HG02943 (cell line): ENCODE results near the gene RABGAP1L.
"Not testable (repeated sequence)": the region's sequence is repeated elsewhere in the genome, so short reads cannot be mapped to it uniquely, and the experiment has no call there.

Experiments used
- ATAC-seq: cut with Tn5 transposase; IDR thresholded peaks from one replicate; pipeline ENCODE4 v1.9.1; 2021; ENCODE audit warnings: mild to moderate bottlenecking, low read depth, moderate library complexity; ENCODE audit not compliant: unreplicated experiment

RABGAP1L gene

DNA sequence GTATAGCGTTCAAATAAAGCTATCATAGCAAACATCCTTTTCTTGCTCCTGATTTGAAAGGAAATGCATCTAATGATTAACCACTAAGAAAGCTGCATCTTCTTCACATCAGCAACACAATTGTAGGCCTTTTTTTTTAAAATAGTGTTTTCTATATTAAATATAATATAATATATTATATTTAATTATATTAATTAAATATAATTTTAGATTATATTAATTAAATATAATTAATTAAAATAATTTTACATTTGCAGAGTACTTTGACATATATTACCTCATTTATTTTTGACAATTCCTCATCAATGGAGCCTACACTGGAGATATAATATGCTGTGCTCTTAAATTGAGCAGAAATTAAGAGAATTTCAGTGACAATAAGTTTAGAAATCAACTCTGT, 481.5 kb downstream of the RABGAP1L start:
- ATAC-seq: no peak

DNA sequence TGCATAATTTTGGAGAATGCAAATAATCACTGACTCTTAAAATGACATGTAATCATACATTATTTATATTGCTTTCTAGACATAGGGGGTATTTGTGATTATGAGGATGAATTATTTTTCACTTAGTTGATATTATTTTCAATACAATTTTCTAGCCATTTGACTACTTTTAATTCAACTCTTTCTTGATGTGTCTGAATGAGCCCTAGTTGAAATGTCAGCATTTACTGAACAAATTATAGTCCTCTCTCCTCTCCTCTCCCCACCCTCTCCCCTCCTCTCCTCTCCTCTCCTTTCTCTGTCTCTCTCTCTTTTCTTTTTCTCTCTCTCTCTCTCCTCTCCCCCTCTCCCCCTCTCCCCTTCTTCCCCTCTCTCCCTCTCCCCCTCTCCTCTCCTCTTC, 483.1 kb downstream of the RABGAP1L start:
- ATAC-seq: no peak

DNA sequence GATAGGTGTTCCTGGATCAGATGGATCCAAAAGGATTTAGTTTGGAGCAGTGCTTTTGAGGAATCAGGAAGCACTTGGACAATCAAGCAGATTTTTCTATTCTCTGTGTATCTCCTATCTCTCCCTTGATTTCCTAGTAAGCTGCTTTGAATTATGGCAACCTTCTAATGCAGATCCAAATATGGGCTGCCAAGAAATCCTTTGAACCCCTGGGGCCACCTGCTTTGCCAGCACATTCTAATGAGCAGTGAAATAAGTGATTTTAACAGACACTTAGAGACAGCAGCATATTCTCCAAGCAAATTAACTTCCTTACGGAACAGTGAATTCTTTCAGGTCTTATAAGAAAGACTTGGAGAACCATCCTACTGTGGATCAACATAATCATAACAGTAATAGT, 483.9 kb downstream of the RABGAP1L start:
- ATAC-seq: no peak

DNA sequence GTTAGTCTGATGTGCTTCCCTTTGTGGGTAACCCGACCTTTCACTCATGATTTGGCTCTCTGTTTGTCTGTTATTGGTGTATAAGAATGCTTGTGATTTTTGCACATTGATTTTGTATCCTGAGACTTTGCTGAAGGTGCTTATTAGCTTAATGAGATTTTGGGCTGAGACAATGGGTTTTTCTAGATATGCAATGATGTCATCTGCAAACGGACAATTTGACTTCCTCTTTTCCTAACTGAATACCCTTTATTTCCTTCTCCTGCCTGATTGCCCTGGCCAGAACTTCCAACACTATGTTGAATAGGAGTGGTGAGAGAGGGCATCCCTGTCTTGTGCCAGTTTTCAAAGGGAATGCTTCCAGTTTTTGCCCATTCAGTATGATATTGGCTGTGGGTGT, 490.3 kb downstream of the RABGAP1L start:
- ATAC-seq: not testable (repeated sequence)

DNA sequence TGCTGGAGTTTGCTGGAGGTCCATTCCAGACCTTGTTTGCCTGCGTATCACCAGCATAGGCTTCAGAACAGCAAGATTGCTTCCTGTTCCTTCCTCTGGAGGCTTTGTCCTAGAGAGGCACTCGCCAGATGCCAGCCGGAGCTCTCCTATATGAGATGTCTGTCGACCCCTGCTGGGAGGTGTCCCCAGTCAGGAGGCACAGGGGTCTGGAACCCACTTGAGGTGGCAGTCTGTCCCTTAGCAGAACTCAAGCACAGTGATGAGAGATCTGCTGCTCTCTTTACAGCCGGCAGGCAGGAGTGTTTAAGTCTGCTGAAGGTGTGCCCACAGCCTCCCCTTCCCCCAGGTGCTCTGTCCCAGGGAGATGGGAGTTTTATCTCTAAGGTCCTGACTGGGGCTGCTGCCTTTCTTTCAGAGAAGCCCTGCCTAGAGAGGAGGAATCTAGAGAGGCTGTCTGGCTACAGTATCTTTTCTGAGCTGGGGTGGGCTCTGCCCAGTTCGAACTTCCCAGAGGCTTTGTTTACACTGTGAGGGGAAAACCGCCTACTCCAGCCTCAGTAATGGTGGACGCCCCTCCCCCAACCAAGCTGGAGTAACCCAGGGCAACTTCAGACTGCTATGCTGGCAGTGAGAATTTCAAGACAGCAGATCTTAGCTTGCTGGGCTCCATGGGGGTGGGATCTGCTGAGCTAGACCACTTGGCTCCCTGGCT, 493.4 kb downstream of the RABGAP1L start:
- no peak for ATAC-seq

DNA sequence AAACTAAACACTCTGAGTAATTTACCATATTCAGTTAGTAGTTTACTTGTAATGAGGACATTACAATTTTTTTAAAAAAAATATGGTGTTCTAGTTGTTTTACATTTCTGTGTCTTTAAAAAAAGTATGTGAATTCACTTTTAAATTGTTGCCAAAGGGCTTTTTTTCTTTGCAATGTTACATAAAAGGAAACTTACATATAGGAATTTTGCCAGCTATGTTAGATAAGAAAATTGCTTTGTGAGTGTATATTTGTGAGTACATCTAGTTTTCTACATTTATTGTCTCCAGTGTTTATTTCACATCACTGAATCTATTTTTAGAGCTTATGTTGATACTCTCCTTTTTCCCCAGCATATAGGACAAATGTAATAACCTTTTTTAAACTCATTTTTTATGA, 495.2 kb downstream of the RABGAP1L start:
- no peak for ATAC-seq

DNA sequence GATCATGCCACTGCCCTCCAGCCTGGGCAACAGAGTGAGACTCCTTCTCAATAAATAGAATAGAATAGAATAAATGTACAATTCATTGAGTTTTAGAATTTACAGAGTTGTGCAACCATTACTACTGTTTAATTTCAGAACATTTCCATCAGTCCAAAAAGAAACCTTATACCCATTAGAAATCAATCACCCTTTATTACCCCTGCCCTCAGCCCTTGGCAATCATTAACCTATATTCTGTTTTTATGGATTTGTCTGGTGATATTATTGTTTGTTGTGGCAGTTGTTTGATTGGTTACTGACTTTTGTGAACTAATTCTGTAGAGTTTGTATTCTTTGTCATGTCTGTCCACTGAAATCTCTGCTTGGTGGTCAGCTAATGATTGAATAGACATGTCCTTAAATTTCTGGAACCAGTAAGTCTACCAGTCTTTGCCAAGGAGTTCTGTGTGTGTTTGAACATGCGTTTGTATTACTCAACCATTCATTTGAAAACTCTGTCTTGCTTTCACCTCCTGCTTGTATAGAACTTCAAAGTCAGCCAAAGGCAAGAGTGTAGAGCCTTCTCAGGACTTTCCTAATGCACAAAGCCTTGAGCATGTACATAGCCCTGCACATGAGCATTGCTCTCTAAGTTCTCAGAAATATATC, 497.2 kb downstream of the RABGAP1L start:
- ATAC-seq: no peak

DNA sequence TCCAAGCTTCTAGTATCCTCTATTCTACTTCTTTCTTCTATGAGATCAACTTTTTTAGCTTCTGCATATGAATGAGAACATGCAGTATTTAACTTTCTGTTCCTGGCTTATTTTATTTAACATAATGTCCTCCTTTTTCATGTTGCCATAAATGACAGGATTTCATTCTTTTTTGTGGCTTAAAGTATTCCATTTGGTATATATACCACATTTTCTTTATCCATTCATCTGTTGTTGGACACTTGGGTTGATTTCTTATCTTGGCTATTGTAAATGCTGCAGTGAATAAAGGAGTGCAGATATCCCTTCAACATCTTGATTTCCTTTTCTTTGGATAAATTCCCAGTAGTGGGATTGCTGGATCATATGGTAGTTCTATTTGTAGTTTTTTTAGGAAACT, 498.1 kb downstream of the RABGAP1L start:
- ATAC-seq: no peak

DNA sequence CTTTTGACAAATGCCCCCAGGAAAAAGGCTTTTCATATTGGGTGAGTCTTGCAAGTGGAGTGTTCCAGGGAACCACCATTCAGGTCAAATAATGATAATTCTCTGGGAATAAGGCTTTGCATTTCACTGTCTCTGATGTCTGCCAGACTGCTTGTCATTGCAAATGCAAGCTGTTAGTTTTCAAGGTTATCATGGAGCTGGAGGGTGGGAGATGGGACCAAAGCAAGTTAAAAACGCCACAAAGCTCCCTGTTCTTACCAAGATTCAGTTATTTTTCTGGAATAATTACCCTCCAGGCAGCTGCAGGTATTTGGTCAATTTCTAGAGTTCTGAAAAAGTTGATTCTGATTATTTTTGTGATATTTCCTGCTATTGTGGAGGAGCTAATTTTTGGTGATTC, 498.6 kb downstream of the RABGAP1L start:
- no peak for ATAC-seq

DNA sequence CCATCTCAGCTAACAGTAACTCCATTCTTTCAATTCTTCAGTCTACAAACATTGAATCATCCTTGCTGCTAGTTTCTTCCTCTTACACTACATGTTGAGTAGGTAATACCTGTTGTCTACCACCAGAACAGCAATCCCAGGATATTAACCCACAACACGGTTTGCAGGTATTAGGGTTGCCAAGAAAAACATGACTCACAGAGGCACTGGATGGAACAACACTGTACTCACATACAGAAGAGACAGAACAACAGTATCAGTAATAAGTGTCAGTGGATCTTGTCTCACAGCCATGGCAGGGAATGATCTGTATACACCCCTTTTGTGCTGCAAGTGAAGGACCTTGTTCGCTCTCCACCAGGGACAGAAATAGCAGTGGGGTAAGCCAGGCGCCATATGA, 500.5 kb downstream of the RABGAP1L start:
- no peak for ATAC-seq

DNA sequence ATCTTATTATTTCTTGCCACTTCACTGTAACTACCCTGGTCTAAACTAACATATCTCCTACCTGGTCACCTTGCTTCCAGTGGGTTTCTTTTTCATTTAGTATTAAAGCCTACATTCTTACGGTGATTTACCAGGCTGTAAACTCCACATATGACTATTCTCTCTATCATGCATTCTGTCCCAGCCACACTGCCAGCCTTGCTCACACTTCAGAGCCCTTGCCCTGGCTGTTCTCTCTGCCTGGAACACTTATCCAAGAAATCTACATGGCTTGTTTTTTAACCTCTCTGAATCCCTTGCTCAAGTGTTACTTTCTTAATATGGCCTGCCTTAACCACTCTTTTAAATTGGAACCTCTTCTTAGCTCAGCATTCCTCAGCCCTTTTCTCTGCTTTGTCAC, 501.2 kb downstream of the RABGAP1L start:
- ATAC-seq: no peak

DNA sequence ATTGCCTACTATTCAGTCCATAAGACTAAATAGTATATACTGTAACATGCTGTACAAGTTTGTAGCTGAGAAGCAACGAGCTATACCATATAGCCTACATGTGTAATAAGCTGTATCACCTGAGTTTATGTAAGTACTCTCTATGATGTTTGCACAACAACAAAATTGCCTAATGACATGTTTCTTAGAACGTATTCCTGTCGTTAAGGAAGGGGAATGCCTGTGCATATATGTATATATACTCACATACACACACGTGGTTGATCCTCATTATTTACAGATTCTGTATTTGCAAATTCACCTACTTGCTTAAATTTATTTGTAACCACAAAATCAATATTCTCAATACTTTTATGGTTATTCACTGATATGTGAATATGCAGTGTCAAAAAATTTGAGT, 504.0 kb downstream of the RABGAP1L start:
- no peak for ATAC-seq

DNA sequence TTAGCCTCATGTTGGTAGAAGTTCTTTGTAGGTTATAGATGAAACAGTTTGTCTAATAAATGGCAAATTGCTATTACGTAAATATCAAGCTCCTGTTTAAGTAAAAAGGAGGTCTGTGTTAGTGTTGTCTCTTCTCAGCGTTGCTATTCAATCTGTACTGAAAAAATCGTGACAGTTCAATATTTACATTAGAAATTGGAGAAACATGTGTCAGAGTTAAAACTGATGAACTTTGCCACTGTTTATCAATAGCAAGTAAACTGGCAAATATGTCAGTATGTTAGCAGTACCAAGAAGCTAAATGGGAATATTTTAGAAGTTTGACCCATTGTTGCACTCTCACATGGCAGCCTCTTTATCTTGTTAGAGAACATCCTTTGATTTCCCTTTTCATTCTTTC, 506.9 kb downstream of the RABGAP1L start:
- no peak for ATAC-seq

DNA sequence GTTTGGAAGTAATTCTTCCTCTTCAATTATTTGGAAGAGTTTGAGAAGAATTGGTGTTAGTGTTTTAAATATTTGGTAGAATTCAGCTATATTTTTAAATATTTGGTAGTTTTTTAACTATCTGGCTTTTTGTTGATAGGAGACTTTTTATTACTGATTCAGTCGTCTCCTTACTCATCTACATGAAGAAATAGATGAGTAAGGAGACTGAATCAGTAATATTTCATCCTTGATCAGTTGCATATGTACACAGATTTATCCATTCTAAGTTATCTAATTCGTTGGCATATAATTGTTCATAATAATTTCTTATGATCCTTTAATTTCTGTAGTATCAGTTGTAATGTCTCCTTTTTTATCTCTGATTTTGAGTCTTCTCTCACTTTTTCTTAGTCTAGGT, 512.5 kb downstream of the RABGAP1L start:
- no peak for ATAC-seq

DNA sequence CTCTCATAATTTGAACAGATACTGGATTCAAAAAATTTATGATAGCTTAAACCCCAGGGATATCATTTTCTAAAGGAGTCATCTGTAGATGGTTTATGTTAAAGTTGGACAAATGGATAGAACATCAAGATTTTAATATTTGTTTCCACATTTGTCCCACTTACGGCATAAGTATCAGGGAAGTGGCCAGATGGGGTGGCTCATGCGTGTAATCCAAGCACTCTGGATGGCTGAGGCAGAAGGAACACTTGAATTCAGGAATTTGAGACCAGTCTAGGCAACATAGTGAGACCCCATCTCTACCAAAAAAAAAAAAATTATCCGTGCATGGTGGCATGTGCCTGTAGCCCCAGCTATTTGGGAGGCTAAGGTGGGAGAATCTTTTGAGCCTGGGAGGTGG, 517.5 kb downstream of the RABGAP1L start:
- no peak for ATAC-seq

DNA sequence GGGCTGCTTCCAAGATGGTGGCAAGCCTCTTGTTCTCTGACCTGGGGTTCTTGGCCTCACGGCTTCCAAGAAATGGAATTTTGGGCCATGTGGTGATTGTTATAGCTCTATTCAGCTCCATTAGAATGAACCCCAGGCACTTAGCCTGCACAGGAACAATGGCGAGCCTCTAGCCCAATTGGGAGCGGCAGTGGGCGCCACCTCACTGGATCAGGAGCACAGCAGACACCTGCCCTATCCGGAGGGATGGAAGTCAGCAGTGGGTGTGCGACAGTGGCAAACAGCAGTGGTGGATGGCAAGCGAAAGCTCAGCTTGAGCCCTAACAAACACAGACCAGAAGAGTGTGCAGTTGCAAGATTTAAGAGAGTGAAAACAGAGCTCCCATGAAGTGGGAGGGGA, 519.3 kb downstream of the RABGAP1L start:
- no peak for ATAC-seq

DNA sequence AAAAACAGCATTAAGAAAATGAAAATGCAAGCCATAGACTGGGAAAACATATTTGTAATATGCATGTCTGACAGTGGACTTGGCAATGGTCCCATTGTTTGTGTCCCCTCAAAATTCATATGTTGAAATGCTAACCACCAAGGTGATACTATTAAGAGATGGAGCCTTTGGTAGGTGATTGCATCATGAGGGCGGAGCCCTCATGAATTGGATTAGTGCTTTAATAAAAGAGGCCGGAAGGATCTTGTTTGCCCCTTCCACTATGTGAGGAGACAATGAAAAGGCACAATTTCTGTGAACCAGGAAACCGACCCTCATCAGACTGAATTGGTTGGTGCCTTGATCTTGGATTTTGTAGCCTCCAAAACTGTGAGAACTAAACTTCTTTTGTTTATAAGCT, 520.8 kb downstream of the RABGAP1L start:
- no peak for ATAC-seq

DNA sequence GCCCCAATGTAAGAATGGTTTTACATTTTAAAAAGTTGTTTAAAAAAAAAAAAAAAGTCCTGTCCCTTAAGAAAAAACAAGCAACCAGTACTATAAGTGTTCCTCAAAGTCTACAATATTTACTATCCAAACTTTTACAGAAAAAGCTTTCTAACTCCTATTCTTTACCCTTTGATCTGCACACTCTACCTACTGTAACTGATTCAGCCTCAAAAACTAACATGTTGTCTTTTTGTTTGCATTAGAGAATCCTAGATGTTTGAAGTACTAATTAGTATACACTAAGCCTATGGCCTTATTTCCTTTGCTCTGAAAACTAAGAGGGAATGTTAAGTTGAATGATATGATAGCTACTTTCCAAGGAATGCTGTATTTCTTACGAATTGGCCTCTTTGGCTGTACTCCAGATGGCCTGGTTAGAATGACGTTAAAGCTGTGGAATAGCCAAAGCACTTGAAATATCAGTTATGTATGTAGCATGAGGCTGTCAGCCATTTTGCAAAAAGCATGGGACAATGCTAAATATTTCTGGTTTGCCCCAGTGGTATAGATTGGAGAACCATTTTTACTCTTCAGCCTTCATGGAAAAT, 523.2 kb downstream of the RABGAP1L start:
- ATAC-seq: no peak

DNA sequence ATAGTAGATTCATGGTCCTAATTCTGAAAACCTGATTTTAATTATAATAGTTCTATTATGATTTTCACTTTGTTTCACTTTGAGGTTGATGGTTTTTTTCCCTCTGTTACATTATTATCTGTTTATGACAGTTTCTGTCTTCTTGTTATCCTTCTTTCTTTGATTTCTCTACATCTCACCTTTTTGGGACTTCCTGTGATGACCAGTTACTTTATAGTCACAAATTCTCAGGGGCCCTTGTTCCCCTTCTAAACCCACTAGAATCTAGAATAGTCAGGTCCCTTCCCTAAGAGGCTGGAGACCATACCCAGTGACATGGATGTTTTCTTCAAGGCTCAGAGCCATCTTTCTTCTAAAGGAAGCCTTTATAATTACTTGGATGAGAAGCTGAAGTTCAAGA, 526.9 kb downstream of the RABGAP1L start:
- ATAC-seq: no peak

DNA sequence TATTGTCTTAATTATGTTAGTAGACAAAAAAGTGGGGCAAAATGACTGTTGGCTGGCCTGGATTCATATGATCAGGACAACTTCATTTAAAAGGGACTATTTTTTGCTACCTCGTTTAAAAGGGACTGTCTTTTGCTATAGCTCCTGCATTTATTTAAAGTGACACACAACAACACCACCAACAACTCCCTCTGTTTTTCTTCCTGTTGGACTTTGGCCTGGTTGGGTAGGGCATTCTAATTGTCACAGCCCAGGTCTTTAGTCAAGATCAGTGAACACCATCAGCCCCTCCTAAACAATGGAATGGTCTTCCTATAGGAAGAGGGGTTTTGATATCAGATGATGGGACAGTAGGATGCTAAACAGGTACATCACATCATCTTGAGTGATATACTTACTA, 530.2 kb downstream of the RABGAP1L start:
- no peak for ATAC-seq

DNA sequence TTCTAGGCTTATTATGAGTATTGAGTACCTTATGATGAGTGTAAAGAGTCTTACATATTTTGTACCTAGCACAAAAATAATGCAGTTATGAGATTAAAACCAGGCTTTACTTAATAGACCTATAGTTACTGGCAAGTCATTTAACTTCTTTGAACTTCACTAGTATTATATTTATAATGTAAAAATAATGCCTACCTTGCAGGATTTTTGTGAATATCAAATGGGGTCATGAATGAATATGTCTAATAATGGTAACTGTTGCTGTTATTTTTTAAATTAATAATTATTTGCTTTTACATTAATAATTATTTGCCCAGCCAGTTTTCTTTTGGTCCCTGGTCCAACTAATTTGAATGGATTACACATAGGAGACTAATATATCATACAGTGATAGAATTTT, 530.9 kb downstream of the RABGAP1L start:
- no peak for ATAC-seq

DNA sequence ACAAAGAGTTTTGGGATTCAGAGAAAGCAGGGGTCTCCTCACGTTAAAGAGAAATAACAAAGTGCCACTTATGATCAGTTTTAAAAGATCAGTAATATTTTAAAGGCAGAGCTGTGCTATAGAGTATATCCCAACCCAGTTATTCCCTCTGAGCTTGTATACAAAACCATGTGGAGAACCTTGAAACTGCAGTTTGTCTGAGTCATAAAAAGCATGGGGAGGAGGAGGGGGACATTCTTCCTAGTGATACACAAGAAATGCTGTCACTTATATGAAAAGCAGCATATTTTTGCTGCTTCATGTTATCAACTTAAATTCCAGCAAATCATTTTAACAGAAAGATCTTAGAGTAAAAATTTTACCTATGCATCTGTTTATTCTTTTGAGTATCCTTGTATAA, 533.0 kb downstream of the RABGAP1L start:
- ATAC-seq: no peak
